ENCODE measurements around the gene NDFIP1. TPM values are rescaled to one million over a fixed set of nuclear protein-coding genes. Genes with fewer than 3 reads are reported as not detected.

NDFIP1 gene
- total RNA-seq, 1 experiment from 2014 or later, result 58.0 TPM

DNA sequence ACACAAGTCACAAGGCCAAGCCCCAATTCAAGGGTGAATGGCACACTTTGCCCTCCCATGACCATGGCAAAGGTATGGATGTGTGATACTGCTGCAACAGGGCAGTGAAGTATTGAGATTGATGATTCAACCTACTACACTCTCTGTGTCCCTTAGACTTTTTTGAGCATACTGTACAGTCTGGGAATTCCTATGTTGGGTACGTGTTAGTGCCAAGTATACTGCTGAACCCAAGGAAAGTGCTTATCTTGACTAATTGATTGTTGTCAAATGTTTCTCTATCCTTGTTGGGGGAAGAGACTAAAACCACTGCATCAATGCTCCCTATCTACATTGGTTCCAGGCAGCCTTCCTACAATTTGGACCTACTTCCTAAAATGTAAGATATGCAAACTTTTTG is 93.7 kb downstream of the NDFIP1 start:
- intact Hi-C loops (cut with micrococcal nuclease; ENCODE audit: unreplicated experiment), result no loop called here
- H3K27ac Mint-ChIP-seq (ENCODE audit: unreplicated experiment), result no peak overlapping the region
- no peak overlapping the region for H3K4me3 Mint-ChIP-seq (ENCODE audit: low read depth, unreplicated experiment)
- CTCF ChIA-PET, result no interaction called here
- no peaks in the 10 kb centered on the region for H3K9me3 Mint-ChIP-seq (ENCODE audit: low read depth, unreplicated experiment)
- H3K27me3 Mint-ChIP-seq (ENCODE audit: unreplicated experiment), result peaks cover 64% of the 10 kb centered on the region
- TF ChIP-seq, protein P1, sequence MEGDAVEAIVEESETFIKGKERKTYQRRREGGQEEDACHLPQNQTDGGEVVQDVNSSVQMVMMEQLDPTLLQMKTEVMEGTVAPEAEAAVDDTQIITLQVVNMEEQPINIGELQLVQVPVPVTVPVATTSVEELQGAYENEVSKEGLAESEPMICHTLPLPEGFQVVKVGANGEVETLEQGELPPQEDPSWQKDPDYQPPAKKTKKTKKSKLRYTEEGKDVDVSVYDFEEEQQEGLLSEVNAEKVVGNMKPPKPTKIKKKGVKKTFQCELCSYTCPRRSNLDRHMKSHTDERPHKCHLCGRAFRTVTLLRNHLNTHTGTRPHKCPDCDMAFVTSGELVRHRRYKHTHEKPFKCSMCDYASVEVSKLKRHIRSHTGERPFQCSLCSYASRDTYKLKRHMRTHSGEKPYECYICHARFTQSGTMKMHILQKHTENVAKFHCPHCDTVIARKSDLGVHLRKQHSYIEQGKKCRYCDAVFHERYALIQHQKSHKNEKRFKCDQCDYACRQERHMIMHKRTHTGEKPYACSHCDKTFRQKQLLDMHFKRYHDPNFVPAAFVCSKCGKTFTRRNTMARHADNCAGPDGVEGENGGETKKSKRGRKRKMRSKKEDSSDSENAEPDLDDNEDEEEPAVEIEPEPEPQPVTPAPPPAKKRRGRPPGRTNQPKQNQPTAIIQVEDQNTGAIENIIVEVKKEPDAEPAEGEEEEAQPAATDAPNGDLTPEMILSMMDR (IDR thresholded peaks at IDR 0.05; ENCODE audit: unreplicated experiment), result no peak
- BruUV-seq (replicated peaks), result no TSS peak
- H3K36me3 Mint-ChIP-seq (ENCODE audit: insufficient read depth, unreplicated experiment), result no peaks in the 10 kb centered on the region
- DNase-seq, result no peak
- H3K4me1 Mint-ChIP-seq (ENCODE audit: low read depth, unreplicated experiment), result no peaks in the 10 kb centered on the region

Other genes with a start within 250 kb of the NDFIP1 start
- 146 and 167 TPM in 2 replicates for gene PCDH1, start 230.4 kb upstream of the NDFIP1 start, total RNA-seq (2022)
- gene DELE1, start 184.9 kb upstream of the NDFIP1 start, total RNA-seq (2022), result 78.0 and 78.5 TPM in 2 replicates
- gene PCDH12, start 150.6 kb upstream of the NDFIP1 start, total RNA-seq (2022), result not detected in 2 replicates
- gene RNF14, start 139.7 kb upstream of the NDFIP1 start, total RNA-seq (2022), result 32.2 and 43.3 TPM in 2 replicates
- gene GNPDA1, start 95.8 kb upstream of the NDFIP1 start, total RNA-seq (2022), result 53.2 and 54.0 TPM in 2 replicates
- gene SPRY4, start 216.2 kb downstream of the NDFIP1 start, total RNA-seq (2022), result 23.6 and 29.4 TPM in 2 replicates